GM21423 (cell line): ENCODE measurements around the gene NADSYN1.

Experiments
- ATAC-seq: cut with Tn5 transposase; IDR thresholded peaks from one replicate; pipeline ENCODE4 v1.9.1; 2021; ENCODE audit warnings: mild to moderate bottlenecking, moderate library complexity; ENCODE audit not compliant: unreplicated experiment

The NADSYN1 gene

DNA sequence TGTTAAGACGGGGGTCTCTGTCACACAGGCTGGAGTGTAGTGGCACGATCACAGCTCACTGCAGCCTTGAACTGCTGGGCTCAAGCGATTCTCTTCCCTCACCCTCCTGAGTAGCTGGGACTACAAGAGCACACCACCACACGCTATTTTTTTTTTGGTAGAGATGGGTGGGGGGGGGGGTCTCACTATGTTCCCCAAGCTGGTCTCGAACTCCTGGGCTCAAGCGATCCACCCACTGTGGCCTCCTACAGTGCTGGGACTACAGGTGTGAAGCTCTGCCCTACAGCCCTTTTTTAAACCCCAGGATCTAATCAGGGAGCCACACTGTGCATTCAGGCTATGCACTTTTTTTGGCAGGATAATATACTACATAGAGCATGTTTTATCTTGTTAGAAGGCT is 3.4 kb upstream of the NADSYN1 start:
- no peak for ATAC-seq

DNA sequence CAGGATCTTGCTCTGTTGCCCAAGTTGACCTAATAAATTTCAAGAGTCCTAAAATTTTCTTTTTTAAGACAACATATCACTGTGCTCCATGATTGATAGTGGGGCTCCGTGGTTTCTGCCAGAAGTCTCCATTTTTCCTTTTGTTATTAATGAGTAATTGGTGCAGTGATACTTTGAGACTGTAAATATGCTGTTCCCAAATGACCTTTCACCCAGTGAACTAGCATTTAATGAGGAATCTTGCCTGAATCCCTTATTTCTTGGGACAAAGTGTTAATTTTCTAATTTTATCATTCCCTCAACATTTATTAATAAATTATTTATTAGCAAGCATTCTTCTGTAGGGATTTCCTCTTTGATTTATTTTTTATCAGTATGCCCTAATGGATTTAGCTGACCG is 2.5 kb upstream of the NADSYN1 start:
- ATAC-seq: no peak

DNA sequence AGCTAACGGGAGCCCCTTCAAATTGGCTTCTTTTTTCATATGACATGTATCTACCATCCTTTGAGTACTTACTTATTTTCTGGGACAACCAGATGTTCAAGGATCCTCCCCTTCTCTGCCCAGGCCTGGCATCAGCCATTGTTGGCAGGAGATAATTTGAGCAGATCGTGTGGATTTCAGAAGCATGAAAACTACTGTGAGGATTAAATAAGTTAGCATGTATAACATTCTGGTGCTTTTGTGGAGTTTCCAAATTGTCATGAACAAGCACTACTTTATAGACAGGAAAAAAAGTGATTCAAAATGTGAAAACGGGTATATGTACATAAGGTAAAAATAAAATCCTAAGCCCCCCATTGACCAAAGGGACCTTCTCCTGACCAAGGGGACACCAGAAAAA is 2.1 kb upstream of the NADSYN1 start:
- ATAC-seq: no peak

DNA sequence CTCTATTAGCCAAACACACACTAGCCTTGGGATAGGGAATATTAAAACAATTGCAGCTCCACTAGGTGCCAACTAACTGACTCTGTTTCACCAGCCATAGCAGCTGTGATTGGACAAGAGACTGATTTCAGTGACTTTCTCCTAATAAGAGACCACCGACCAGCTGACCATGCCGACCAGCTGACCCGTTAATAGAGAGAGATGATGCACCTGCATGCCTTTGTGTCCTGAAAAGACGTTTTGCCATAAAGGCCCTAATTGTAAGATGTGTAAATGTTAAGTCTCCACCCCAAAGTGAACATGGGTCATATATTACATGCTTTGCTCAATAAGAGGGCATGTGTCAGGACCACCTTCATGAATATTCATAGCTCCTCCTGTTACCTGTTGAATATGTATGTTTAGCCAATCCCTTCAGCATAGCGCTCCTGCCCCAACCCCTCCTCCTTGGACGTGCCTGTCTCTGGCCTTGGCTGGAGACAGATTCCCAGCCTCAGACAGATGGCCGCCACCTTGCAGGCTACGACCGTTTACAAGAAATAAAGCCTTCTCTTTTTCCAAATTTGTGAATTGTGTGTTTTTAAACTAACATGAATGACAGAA is 1.3 kb upstream of the NADSYN1 start:
- no peak for ATAC-seq

DNA sequence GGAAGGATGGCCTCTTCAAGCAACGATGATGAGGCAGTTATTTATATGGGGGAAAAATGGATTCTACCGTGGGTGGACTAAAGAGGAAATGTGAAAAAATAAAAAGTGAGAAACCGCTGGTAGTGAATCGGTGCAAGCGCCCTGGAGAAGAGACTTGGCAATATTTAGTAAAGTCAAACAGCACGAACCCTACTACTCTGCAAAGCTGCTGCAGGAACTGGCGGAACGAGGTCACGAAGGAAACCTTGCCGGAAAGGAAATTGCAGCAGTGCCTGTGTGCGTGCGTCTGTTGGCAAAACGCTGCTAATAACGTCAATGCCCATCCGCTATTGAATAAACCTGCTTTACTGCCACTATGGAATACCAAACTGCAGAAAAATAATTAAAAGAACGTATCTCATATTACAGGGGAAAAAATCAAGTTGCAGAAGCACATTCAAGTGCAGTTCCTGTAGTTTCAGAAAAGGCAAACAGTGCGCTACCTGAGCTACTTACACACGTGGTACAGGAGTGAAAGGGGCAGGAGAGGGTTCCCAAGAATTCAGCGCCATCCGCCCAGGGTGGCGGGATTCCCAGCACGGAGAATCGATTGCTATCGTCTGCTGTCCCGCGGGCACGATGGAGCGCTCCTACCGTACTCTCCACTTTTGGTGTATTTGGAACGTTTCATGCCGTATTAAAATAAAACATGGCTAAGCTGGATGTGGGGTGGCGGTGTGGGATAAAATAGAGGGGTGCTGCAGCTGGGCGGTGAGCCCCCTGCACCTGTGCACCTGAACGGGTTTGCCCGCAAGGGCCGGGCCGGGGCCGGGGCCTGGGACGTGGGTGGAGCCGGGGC is 585 bp upstream of the NADSYN1 start:
- no peak for ATAC-seq

DNA sequence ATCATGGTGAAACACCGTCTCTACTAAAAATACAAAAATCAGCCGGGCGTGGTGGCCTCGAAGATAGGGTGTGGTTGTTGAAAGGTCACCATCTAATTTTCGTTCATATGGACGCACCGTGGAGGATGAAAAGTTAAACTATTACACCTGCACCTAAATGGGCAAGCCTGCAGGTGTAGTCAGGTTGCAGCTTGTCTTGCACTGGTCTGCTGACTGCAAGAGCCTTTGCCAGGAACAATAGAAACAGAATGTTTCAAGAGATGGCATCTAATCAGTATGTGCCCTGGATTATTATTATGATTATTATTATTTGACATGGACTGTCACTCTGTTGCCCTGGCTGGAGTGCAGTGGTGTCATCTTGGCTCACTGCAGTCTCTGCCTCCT is 908 bp downstream of the NADSYN1 start:
- ATAC-seq: no peak

DNA sequence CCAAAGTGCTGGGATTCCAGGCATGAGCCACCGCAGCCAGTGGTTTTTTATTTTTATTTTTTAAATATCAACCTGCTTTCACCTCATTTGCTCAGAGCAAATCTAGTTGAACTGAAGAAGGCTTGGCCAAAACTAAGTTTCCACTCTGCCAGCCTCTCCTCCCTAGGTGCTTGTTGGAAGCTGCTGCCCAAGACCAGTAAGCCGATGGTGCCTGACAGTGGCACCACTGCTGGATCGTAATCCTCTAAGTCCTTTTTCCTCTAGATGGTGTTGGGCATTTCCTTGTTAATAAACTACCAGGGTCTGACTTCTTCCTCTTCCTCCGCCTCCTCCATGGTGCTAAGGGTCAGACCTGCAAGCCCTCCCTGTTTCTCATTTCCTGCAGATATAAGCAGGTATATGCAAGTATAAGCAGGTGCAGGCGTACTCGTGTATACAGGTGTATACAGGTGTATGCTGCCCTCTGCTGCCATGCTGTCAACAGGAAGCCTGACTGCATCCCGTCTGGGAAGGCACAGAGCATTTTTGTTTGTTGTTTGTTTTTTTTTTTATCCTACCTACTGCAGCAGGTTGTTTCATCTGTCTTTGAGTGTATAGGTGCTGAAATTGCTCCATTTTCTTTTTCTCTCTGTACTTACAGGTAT is 1.6 kb downstream of the NADSYN1 start:
- no peak for ATAC-seq

DNA sequence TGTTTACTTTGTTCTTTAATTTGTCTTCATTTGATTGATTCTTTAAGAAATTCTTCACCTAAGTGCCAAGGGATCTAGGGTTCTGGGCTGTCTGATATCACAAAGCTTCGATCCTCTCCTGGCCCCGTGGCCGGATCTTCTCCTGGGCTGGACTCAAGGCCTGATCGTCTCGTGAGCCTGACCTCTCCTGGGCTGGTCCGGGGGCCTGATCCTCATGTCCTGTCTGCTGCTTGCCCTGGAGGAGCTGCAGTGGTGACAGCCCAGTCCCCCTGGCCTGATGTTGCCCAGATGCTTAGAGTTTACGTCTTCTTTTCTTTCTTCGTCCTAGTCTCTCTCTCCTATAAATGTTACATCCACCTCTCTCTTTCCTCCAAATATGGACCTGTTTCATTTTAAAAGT is 3.3 kb downstream of the NADSYN1 start:
- ATAC-seq: no peak

DNA sequence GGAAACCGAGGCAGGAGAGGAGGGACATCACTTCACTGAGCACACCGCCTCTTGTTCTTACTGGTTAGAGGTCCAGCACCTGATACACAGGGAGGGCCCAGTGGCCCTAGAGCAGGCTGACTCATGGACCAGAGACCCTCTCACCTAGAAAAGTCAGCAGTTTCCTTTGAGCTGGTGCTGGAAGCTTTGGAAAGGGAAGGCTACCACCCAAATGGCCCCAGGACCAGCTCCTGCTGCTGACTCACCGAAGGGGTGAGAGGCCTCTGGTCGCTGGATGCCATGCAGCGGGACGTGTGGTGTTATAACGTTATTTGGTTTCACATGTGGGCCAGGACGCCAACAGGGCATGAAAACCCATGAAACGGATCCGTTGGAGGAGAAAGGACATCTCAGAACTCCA is 3.8 kb downstream of the NADSYN1 start:
- no peak for ATAC-seq

DNA sequence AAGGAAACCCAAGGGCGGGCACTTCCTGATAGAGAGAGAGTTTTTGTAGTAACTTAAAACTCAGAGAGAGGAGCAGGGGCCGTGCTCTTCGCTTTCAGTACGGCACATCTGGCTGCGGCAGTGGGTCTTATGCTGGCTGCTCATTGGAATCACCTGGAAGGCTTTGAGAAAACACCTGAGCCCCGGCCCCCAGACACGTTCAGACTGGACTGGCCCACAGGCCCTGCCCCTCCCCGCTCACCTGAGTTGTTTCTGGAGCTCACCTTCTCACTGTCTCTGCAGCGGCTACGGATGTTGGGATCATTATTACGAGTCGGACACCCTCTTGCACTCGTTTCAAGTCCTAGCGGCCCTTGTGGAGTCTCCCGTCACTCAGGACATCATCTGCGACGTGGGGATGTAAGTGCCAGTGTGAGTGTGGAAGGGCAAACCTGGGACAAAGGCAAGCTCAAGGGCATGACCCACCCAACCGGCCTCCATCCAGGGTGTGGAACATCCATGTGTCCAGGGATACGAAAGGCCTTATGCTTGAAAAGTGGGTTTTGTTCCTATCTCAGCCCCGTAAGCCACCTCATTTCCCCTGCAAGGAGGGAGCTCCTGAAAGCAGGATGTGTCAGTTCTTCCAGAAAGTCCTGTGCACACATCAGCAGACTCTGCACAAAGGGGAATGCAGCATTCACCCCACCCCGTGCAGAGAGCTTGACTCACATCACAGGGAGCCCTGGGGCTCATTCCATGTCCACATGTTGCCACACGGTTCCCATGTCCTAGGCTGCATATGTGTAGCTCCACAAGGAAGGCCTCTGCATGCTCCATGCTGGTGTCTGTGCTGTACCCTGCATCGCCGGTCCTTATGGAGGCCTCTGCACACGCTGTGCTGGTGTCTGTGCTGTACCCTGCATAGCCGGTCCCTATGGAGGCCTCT is 5.4 kb downstream of the NADSYN1 start:
- ATAC-seq: no peak

DNA sequence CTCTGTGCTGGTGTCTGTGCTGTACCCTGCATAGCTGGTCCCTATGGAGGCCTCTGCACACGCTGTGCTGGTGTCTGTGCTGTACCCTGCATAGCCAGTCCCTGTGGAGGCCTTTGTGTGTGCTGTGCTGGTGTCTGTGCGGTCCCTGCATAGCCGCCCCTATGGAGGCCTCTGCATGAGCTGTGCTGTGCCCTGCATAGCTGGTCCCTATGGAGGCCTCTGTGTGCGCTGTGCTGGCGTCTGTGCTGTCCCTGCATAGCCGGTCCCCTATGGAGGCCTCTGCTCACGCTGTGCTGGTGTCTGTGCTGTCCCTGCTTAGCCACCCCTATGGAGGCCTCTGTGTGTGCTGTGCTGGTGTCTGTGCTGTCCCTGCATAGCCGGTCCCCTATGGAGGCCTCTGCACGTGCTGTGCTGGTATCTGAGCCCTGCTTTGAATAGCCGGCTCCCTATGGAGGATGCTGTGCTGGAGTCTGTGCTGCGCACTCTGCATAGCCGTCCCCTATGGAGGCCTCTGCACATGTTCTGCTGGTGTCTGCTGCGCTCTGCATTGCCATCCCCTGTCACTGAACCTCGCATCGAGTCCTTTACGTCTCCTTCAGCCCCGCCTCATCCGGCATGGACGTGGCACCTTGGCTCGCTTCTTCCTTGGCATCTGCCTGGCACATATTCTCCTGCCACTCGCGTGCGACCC is 6.2 kb downstream of the NADSYN1 start:
- ATAC-seq: no peak

DNA sequence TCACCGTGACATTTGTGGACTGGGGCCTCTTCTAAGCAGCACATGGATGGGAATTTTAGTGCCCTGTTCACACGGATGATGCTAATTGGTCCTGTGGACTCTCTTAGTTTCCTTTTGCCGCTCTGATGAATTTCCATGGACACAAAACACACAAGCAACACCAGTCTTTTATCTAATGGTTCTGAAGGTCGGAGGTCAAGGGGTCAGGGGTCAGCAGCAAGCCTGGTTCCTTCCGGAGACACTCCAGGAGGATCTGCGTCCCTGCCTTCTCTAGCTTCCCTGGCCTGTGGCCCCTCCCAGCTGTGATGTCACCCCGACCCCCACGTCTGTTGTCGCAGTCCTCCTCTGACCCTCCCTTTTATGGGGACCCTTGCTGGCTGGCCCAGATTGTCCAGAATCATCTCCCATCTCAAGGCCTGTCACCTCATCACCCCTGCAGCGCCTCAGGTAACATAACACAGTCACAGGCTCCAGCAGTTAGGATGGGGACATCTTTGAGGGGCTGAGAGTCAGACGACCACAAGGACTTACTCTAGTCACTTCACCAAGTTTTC is 6.8 kb downstream of the NADSYN1 start:
- ATAC-seq: no peak

DNA sequence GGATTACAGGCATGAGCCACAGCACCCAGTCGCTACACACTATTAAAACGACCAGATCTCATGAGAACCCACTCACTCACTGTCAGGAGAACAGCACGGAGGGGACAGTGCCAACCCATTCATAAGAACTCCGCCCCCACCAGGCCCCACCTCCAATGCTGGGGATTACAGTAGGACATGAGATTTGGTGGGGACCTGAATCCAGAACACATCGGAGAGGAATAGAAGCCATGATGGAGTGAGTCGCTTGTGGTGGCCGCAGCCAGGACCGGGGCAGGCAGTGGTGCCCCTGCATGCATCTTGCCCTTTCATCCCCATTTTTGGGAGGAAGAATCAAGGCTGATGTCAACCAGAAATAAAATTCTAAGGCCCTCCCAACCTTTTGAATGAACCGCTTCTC is 8.7 kb downstream of the NADSYN1 start:
- no peak for ATAC-seq

DNA sequence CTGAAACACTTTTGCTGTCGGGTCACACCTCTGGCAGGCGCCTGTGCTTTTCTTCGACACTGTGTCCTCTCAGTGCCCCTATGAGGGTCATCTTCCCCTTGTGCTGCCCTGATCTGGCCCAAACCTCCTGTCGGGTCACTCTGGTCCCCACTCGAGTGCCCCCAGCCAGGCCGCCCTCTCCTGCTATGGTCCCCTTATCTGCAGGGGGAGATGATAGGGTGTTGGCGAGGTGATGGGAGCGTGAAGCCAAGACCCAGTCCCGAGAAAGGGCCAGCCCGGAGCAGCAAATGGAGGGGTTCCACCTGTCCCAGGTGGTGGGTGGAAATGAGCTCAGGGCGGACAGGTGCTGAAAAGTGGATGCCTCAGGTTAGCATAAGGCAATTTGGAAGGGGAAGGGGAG is 9.7 kb downstream of the NADSYN1 start:
- ATAC-seq: no peak

DNA sequence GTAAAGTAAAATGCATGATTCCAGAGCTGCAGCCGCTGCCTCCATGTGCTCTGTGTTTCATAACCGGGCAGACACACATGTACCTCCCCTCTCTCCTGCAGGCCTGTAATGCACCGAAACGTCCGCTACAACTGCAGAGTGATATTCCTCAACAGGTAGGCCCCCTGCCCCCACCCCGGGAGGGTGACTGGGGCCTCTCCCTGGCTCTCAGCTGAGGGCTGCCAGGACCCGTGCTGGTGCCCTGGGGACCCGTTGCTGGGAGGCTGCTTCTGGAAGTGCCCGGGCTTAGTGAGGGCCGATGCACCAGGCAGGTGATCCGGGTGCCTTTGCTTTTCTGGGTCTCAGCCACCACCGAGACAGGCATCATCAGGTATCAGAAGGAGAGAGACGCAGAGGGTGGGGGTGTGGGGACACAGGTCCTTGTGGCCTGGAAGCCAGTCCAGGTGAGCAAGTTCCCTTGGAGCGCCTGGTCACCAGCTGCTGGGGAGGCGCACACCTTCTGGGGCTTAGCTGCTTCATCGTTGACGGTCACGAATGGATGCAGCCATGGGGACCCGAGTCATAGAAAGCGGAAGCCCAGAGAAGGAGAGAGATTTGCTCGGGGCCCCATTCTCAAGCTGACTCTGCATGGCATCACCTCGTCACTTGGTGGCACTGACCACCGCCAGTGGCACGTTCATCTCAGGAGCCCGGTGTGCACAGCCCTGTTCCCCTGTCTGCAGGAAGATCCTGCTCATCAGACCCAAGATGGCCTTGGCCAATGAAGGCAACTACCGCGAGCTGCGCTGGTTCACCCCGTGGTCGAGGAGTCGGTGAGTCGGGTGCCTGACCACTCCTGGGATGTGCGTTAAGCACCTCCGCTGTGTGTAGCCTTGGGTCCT is 10.6 kb downstream of the NADSYN1 start:
- ATAC-seq: no peak

DNA sequence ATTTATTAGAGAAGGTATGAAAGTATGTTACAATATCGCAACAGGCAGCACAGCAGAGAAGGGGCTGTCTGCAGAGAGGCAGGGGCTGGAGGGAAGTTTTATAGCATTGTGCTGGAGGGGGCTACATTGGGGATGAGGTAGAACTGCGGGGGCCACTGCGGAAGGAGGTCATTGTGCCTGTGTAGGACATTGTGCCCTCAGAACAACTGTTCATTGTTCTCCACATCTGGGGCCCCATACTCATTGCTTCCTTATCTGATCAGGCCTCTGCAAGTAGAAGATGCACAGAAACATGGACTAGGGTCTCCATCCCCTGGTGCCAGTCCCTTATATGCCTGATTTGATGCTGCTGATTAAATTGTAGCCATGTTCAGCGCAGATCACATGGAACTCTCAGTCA is 12.1 kb downstream of the NADSYN1 start:
- no peak for ATAC-seq

DNA sequence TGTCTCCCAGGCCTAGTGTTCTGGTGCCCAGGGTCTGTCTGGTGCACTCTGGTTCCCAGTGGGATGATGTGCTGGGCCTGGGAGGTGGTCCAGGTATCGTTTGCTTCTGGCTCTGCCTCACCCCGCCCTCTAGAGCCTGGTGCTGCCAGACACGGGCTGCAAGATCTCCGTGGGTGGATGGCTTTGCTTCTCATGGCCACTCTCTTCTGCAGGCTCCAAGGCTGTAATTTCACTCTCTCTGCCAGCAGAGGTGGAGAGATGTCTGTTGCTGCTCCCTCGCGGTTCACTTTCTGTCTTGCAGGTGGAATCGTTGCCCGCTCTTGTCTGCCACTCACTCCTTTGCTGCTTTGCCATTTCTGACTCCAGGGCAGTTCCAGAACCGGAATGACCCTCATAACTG is 13.4 kb downstream of the NADSYN1 start:
- no peak for ATAC-seq

DNA sequence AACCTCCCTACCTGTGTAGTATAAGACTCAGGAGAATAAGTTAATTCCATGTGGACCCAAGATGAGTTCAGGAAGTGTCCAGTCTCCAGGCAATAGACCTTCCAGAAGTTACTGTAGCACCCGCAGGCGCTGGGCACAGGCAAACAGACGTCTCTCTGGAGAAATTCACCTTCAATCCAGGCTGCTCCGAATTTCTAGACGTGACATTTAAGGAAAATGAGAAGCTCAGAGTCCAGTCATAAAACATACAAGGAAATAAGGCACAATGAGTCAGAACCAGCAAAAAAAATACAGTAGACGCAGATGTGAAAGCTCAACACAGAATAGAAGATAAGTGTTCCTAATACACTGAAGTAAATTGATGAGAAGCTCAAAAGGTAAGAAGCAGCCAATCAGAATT is 14.2 kb downstream of the NADSYN1 start:
- ATAC-seq: no peak

DNA sequence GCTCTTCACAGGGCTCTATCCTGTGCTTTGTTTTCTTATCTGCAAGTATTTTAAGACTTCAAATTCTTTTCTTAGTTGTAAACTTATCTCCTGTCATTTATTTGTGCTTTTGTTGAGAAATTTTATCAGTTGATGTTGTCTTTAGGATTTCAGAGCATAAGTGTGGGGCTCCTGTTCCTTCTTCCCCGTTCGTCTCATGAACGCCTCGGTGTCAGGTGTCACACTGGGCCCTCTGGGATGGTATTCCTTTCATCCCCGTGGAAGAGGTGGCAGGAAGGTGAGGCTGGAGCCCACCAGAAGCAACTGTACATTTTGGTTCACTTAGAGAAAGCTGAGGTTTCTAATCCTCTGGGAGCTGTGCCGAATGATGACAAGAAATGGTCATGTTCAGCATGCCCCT is 17.9 kb downstream of the NADSYN1 start:
- no peak for ATAC-seq
